GM12878 (cell line): Measurements from ENCODE around the gene FHOD3. TPM values are rescaled to one million over a fixed set of nuclear protein-coding genes. Genes with fewer than 3 reads are reported as not detected.

Source experiments
- ATAC-seq: fragments of 200-7000 bp; cut with Tn5 transposase; 3 replicates; pipeline ENCODE4 v1.9.1; 2020; ENCODE audit warnings: mild to moderate bottlenecking, moderate library complexity
- BruUV-seq: library from RNA; stranded (reverse); fragments of 400-500 nt; replicated peaks from 2 replicates; lab custom pipeline; 2021; lab: Mats Ljungman, UMichigan
- CTCF ChIA-PET: fragments of 300-600 bp; sonication (Branson Sonifier 250); formaldehyde crosslinking; extraction: SDS; loops from one replicate; lab custom pipeline; 2021; ENCODE audit warnings: inconsistent platforms; lab: Yijun Ruan, JAX
- POLR2A ChIA-PET: fragments of 350-600 bp; formaldehyde crosslinking; extraction: SDS; loops from one replicate; lab custom pipeline; 2021; ENCODE audit warnings: inconsistent platforms; lab: Charles Lee
- RAD21 ChIA-PET: fragments of 300-600 bp; sonication (Branson Sonifier 250); formaldehyde crosslinking; loops from one replicate; lab custom pipeline; 2023; ENCODE audit warnings: antibody characterized with exemption; ENCODE audit not compliant: unreplicated experiment; lab: Charles Lee
- SMC1A ChIA-PET: fragments of 300-600 bp; sonication (Branson Sonifier 250); formaldehyde crosslinking; loops from one replicate; lab custom pipeline; 2023; ENCODE audit not compliant: unreplicated experiment, uncharacterized antibody; lab: Charles Lee
- DNase-seq: peaks from one replicate; pipeline ENCODE4 v3.0.0-alpha.2; 2011; ENCODE audit warnings: low read depth, low spot score
- FAIRE-seq: peaks from 3 replicates; lab custom pipeline; 2011; peaks lifted over from hg19 to GRCh38; lab: Jason Lieb, UNC
- H2AFZ ChIP-seq: 2 replicates; pipeline ENCODE4 v1.6.0; 2011; ENCODE audit warnings: low read depth, low read length, control low read depth; ENCODE audit not compliant: control insufficient read depth
- H3K27ac ChIP-seq: 2 replicates; pipeline ENCODE4 v1.5.1; 2011; ENCODE audit warnings: control low read depth; ENCODE audit not compliant: control insufficient read depth, insufficient read depth
- H3K27me3 ChIP-seq, 2 experiments: replicated peaks in 1 of 2; 2 replicates each; pipeline versions ENCODE4 v1.6.0 to v1.6.1; 2011; ENCODE audit warnings: low read length in 1 of 2; ENCODE audit not compliant: control insufficient read depth in 2 of 2, insufficient read depth in 2 of 2
- H3K36me3 ChIP-seq, 2 experiments: 2 replicates each; pipeline ENCODE4 v1.5.1; 2011; ENCODE audit warnings: low read length in 1 of 2; ENCODE audit not compliant: control insufficient read depth in 2 of 2, insufficient read depth in 2 of 2
- H3K4me1 ChIP-seq: 2 replicates; pipeline ENCODE4 v1.6.1; 2011; ENCODE audit warnings: mild to moderate bottlenecking, low read length, moderate library complexity, mixed read lengths; ENCODE audit not compliant: control insufficient read depth, insufficient read depth
- H3K4me2 ChIP-seq: 2 replicates; pipeline ENCODE4 v1.6.0; 2011; ENCODE audit warnings: control low read depth; ENCODE audit not compliant: control insufficient read depth, insufficient read depth
- H3K4me3 ChIP-seq: fragments of 200-600 bp; sonication (generic); 2 replicates; pipeline ENCODE4 v1.5.1; 2016
- H3K79me2 ChIP-seq: 2 replicates; pipeline ENCODE4 v1.6.0; 2011; ENCODE audit warnings: low read length; ENCODE audit not compliant: control insufficient read depth, insufficient read depth
- H3K9ac ChIP-seq: 2 replicates; pipeline ENCODE4 v1.8.0; 2011; ENCODE audit warnings: low read length, control low read depth, mixed read lengths; ENCODE audit not compliant: control insufficient read depth, insufficient read depth
- H3K9me3 ChIP-seq: replicated peaks from 3 replicates; pipeline ENCODE4 v1.5.1; 2011; ENCODE audit warnings: mild to moderate bottlenecking, low read length; ENCODE audit not compliant: control insufficient read depth, insufficient read depth
- H4K20me1 ChIP-seq: 2 replicates; pipeline ENCODE4 v1.6.0; 2011; ENCODE audit not compliant: control insufficient read depth, insufficient read depth
- ATF2 ChIP-seq: IDR thresholded peaks from 2 replicates; pipeline ENCODE4 v1.6.1; 2012; ENCODE audit warnings: low read length, inconsistent platforms
- ESRRA ChIP-seq: IDR thresholded peaks from 2 replicates; pipeline ENCODE4 v1.6.1; 2012; ENCODE audit warnings: mild to moderate bottlenecking, low read length, improper control_type of control experiment
- GATAD2B ChIP-seq: fragments of 450-650 bp; conservative IDR thresholded peaks from 2 replicates; pipeline ENCODE4 v1.6.1; 2017; ENCODE audit warnings: low read depth, mild to moderate bottlenecking, moderate library complexity
- HDAC6 ChIP-seq: fragments of 200-600 bp; sonication (generic); IDR thresholded peaks from one replicate; pipeline ENCODE4 v1.8.0; 2017; ENCODE audit warnings: antibody characterized with exemption; ENCODE audit not compliant: unreplicated experiment
- NBN ChIP-seq: fragments of 450-650 bp; IDR thresholded peaks from 2 replicates; pipeline ENCODE4 v1.6.1; 2016
- PKNOX1 ChIP-seq: fragments of 450-650 bp; IDR thresholded peaks from 2 replicates; pipeline ENCODE4 v1.6.1; 2016; ENCODE audit warnings: mild to moderate bottlenecking
- PML ChIP-seq: IDR thresholded peaks from 2 replicates; pipeline ENCODE4 v1.6.1; 2012; ENCODE audit warnings: low read length, inconsistent platforms
- SREBF2 ChIP-seq: IDR thresholded peaks from 2 replicates; pipeline ENCODE4 v1.6.1; 2012; ENCODE audit warnings: mild to moderate bottlenecking, low read length
- STAT3 ChIP-seq: IDR thresholded peaks from 2 replicates; pipeline ENCODE4 v1.6.1; 2011; ENCODE audit warnings: low read depth, low read length, improper control_type of control experiment
- TAF1 ChIP-seq: IDR thresholded peaks from 2 replicates; pipeline ENCODE4 v1.6.1; 2011; ENCODE audit warnings: mild to moderate bottlenecking, low read depth, low read length, borderline replicate concordance
- YY1 ChIP-seq: IDR thresholded peaks from 2 replicates; pipeline ENCODE4 v1.6.1; 2011; ENCODE audit warnings: low read depth, mild to moderate bottlenecking, low read length
- ZNF274 ChIP-seq: IDR thresholded peaks from one replicate; pipeline ENCODE4 v1.8.0; 2011; ENCODE audit not compliant: insufficient read length, insufficient read depth
- WGBS: methylation state at CpG from one replicate; pipeline ENCODE4 v1.1.6; 2016; ENCODE audit warnings: low lambda C conversion rate; ENCODE audit not compliant: insufficient replicate concordance, insufficient coverage; ENCODE audit errors: missing lambda C conversion rate; 5-methylcytosine and 5-hydroxymethylcytosine counted together
- in situ Hi-C: fragments of 300-500 bp; cut with MboI; formaldehyde crosslinking; loops from 9 replicates; pipeline ENCODE4 v1.14.3; 2018; ENCODE audit warnings: mixed read lengths
- intact Hi-C: fragments of 100-400 bp; cut with micrococcal nuclease; formaldehyde crosslinking; loops from one replicate; pipeline ENCODE4 v1.14.2; 2022; ENCODE audit not compliant: unreplicated experiment
- polyA plus RNA-seq, 11 experiments: library from polyadenylated mRNA; depleted of rRNA in 4 of 11; unstranded in 6 of 11; stranded (reverse) in 5 of 11; fragments of >200 nt; fragmentation: Nextera tagmentation in 4 of 11; fragmentation: Illumina TruSeq in 1 of 11; extraction: Ambion mirVana in 4 of 11; extraction: Trizol in 1 of 11; gene quantifications; 1 replicate in 1 of 11; 2 replicates in 10 of 11; pipeline versions ENCODE4 v1.2.1 to v1.2.3, GENCODE V29; 2011 to 2016; ENCODE audit warnings: inconsistent platforms in 2 of 11, missing spikeins in 2 of 11, low read depth in 1 of 11
- total RNA-seq, 4 experiments: library from RNA; depleted of rRNA in 3 of 4; stranded (reverse); fragments of >200 nt in 3 of 4; fragmentation: Illumina TruSeq in 1 of 4; extraction: Trizol in 1 of 4; gene quantifications; 2 replicates each; pipeline versions ENCODE4 v1.2.1 to v1.2.3, GENCODE V29; 2013 to 2021
- TF ChIP-seq, protein P1 (sequence below): fragments of 450-650 bp; IDR thresholded peaks from 2 replicates; pipeline ENCODE4 v1.6.1; 2017; ENCODE audit warnings: mild to moderate bottlenecking, moderate library complexity

FHOD3 gene
- total and polyA plus RNA-seq, 10 of the 15 experiments (the other 5 are each of a cell fraction or from before 2014, with no cell fraction given): 0.77 to 26.7 (median 10.4) TPM

DNA sequence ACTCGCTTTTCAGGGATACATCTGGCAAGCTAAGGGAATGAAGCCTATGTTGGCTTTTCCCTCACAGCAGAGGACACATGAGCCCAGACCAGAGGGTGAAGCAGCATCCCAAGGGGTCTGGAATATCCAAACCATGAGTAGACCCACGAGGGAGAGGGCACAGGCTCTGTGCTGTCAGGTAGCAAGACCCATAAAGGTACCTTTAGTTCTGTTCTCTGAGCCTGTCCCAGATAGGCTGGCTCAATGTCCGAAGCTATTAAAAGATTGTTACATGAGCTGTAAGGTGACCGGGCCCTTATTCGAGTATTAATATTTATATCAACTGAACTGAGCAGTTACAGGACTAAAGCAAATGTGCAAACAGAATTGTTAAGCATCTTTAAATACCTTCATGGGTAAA is 479.1 kb downstream of the FHOD3 start:
- no peak overlapping the region for H3K9ac ChIP-seq
- H4K20me1 ChIP-seq: no peaks in the 10 kb centered on the region
- no peaks in the 10 kb centered on the region for H3K79me2 ChIP-seq
- ChIA-PET RAD21 (interaction anchor here (0.6 kb wide), 1 partner anchor 679 kb away, joined by 3 read pairs; no protein-coding TSS in a partner anchor), SMC1A (no interaction called here), POLR2A (no interaction called here), CTCF (no interaction called here)
- 60% methylated on average over 5 of the region's 5 CpGs for WGBS
- no peak for FAIRE-seq
- H3K9me3 ChIP-seq: no peaks in the 10 kb centered on the region
- no peaks in the 10 kb centered on the region for H3K27me3 ChIP-seq
- BruUV-seq: no TSS peak
- in situ Hi-C loops: no loop called here
- no peak overlapping the region for H3K27ac ChIP-seq
- TF ChIP-seq PKNOX1: no peak
- no peaks in the 10 kb centered on the region; a peak in 1 of 4 replicates for H3K36me3 ChIP-seq
- H3K4me3 ChIP-seq: no peak overlapping the region
- no peak overlapping the region for H3K4me2 ChIP-seq
- H2AFZ ChIP-seq: no peak overlapping the region
- no peak for DNase-seq
- ATAC-seq: no peak
- intact Hi-C loops: no loop called here
- H3K4me1 ChIP-seq: no peaks in the 10 kb centered on the region

- no peak overlapping the region for H3K4me3 ChIP-seq
- no peaks in the 10 kb centered on the region for H3K4me1 ChIP-seq
- H3K27me3 ChIP-seq: no peaks in the 10 kb centered on the region
- POLR2A ChIA-PET: no interaction called here
- DNase-seq (no peak), FAIRE-seq (no peak), ATAC-seq (no peak)
- SMC1A ChIA-PET: no interaction called here
- WGBS: 40% methylated on average over 1 of the region's 1 CpG
- H3K79me2 ChIP-seq: no peaks in the 10 kb centered on the region
- H3K36me3 ChIP-seq: no peaks in the 10 kb centered on the region; a peak in 1 of 4 replicates
- no peak overlapping the region for H3K27ac ChIP-seq
- H3K9me3 ChIP-seq: no peaks in the 10 kb centered on the region
- RAD21 ChIA-PET: no interaction called here
- CTCF ChIA-PET: interaction anchor here (1.1 to 2.5 kb wide), 2 partner anchors 10 to 89 kb away, joined by 3 to 9 read pairs; no protein-coding TSS in a partner anchor
- H2AFZ ChIP-seq: no peak overlapping the region
- no TSS peak for BruUV-seq
- intact Hi-C loops: no loop called here
- no peak overlapping the region for H3K9ac ChIP-seq
- no peak overlapping the region for H3K4me2 ChIP-seq
- in situ Hi-C loops: no loop called here
- no peaks in the 10 kb centered on the region for H4K20me1 ChIP-seq
- TF ChIP-seq PML (no peak), NBN (no peak), ZNF274 (no peak), GATAD2B (no peak), TAF1 (no peak), YY1 (no peak), ATF2 (no peak), STAT3 (no peak), HDAC6 (no peak), SREBF2 (no peak), ESRRA (no peak)
- TF ChIP-seq, protein P1, sequence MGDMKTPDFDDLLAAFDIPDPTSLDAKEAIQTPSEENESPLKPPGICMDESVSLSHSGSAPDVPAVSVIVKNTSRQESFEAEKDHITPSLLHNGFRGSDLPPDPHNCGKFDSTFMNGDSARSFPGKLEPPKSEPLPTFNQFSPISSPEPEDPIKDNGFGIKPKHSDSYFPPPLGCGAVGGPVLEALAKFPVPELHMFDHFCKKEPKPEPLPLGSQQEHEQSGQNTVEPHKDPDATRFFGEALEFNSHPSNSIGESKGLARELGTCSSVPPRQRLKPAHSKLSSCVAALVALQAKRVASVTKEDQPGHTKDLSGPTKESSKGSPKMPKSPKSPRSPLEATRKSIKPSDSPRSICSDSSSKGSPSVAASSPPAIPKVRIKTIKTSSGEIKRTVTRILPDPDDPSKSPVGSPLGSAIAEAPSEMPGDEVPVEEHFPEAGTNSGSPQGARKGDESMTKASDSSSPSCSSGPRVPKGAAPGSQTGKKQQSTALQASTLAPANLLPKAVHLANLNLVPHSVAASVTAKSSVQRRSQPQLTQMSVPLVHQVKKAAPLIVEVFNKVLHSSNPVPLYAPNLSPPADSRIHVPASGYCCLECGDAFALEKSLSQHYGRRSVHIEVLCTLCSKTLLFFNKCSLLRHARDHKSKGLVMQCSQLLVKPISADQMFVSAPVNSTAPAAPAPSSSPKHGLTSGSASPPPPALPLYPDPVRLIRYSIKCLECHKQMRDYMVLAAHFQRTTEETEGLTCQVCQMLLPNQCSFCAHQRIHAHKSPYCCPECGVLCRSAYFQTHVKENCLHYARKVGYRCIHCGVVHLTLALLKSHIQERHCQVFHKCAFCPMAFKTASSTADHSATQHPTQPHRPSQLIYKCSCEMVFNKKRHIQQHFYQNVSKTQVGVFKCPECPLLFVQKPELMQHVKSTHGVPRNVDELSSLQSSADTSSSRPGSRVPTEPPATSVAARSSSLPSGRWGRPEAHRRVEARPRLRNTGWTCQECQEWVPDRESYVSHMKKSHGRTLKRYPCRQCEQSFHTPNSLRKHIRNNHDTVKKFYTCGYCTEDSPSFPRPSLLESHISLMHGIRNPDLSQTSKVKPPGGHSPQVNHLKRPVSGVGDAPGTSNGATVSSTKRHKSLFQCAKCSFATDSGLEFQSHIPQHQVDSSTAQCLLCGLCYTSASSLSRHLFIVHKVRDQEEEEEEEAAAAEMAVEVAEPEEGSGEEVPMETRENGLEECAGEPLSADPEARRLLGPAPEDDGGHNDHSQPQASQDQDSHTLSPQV: no peak
Observed at GRCh38 chr18:36777566-36777965, 480.1 kb downstream of the FHOD3 start.
